Peyer's patch (tissue), 4 donors: ENCODE data around the gene ACTL8.

ENCODE experiments used
- POLR2A ChIP-seq, 2 donors: fragments of 450-650 bp; IDR thresholded peaks; one replicate each; pipeline ENCODE4 v1.5.1; 2017; ENCODE audit warnings: antibody characterized with exemption in 2 of 2, mild to moderate bottlenecking in 2 of 2, moderate library complexity in 2 of 2
- TF ChIP-seq, protein P1 (sequence below), 6 experiments: fragments of 450-650 bp in 4 of 6; fragments of 200-600 bp in 2 of 6; sonication (generic) in 1 of 6; IDR thresholded peaks; one replicate each; pipeline ENCODE4 v1.5.1; 2017 to 2019; ENCODE audit warnings: antibody characterized with exemption in 6 of 6, mild to moderate bottlenecking in 3 of 6, moderate library complexity in 1 of 6

DNA sequence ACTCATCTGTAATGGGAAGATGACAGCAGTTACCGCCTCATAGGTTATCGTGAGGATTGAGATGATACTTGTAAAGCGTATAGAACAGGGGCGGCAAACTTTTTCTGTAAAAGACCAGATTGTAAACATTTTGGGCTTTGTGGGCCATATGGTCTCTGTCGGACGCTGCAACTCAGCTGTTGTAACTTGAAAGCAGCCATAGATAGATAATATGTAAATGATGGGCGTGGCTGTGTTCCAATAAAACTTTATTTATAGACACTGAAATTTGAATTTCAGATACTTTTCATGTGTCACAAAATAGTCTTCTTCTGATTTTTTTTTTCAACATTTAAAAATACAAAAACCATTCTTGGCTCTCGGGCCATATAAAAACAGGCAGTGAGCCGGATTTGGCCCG lies 15.8 kb downstream of the ACTL8 start:
- TF ChIP-seq, protein P1, sequence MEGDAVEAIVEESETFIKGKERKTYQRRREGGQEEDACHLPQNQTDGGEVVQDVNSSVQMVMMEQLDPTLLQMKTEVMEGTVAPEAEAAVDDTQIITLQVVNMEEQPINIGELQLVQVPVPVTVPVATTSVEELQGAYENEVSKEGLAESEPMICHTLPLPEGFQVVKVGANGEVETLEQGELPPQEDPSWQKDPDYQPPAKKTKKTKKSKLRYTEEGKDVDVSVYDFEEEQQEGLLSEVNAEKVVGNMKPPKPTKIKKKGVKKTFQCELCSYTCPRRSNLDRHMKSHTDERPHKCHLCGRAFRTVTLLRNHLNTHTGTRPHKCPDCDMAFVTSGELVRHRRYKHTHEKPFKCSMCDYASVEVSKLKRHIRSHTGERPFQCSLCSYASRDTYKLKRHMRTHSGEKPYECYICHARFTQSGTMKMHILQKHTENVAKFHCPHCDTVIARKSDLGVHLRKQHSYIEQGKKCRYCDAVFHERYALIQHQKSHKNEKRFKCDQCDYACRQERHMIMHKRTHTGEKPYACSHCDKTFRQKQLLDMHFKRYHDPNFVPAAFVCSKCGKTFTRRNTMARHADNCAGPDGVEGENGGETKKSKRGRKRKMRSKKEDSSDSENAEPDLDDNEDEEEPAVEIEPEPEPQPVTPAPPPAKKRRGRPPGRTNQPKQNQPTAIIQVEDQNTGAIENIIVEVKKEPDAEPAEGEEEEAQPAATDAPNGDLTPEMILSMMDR (IDR thresholded peaks at IDR 0.05) = no peak
- no peak for TF ChIP-seq POLR2A (IDR thresholded peaks at IDR 0.05)
